Effector memory CD4-positive, alpha-beta T cell (primary cell): ENCODE data around the gene RALA.

Experiments used
- DNase-seq, 3 donors: peaks; one replicate each; pipeline ENCODE4 v3.0.0-alpha.2; 2020
- H3K27ac ChIP-seq: 2 replicates; pipeline ENCODE4 v1.7.0; 2013; ENCODE audit warnings: mild to moderate bottlenecking, low read length, moderate library complexity; ENCODE audit not compliant: insufficient read depth, poor library complexity, severe bottlenecking
- H3K27me3 ChIP-seq: replicated peaks from 2 replicates; pipeline ENCODE4 v1.7.0; 2013; ENCODE audit warnings: mild to moderate bottlenecking, low read length; ENCODE audit not compliant: insufficient read depth, control insufficient read depth, poor library complexity, severe bottlenecking
- H3K36me3 ChIP-seq: 2 replicates; pipeline ENCODE4 v1.7.0; 2013; ENCODE audit warnings: mild to moderate bottlenecking, low read length, moderate library complexity; ENCODE audit not compliant: control insufficient read depth, insufficient read depth
- H3K4me1 ChIP-seq: 2 replicates; pipeline ENCODE4 v1.7.0; 2013; ENCODE audit warnings: low read length, mild to moderate bottlenecking; ENCODE audit not compliant: control insufficient read depth, insufficient read depth, poor library complexity, severe bottlenecking
- H3K4me3 ChIP-seq: 2 replicates; pipeline ENCODE4 v1.7.0; 2013; ENCODE audit warnings: low read length, low read depth, mild to moderate bottlenecking; ENCODE audit not compliant: insufficient read depth, poor library complexity, severe bottlenecking
- H3K9me3 ChIP-seq: 2 replicates; pipeline ENCODE4 v1.7.0; 2013; ENCODE audit warnings: mild to moderate bottlenecking, low read length, moderate library complexity; ENCODE audit not compliant: control insufficient read depth

Gene RALA

GRCh38 chr7:39622609-39623008, 763 bp upstream of the RALA start:
- H3K27me3 ChIP-seq = no peaks in the 10 kb centered on the region
- no peaks in the 10 kb centered on the region for H3K36me3 ChIP-seq
- peak overlapping the region; percentile 80 for H3K27ac ChIP-seq
- no peaks in the 10 kb centered on the region for H3K9me3 ChIP-seq
- H3K4me3 ChIP-seq = peak overlapping the region; percentile 81
- peaks cover 12% of the 10 kb centered on the region for H3K4me1 ChIP-seq
- DNase-seq = no peak

DNA sequence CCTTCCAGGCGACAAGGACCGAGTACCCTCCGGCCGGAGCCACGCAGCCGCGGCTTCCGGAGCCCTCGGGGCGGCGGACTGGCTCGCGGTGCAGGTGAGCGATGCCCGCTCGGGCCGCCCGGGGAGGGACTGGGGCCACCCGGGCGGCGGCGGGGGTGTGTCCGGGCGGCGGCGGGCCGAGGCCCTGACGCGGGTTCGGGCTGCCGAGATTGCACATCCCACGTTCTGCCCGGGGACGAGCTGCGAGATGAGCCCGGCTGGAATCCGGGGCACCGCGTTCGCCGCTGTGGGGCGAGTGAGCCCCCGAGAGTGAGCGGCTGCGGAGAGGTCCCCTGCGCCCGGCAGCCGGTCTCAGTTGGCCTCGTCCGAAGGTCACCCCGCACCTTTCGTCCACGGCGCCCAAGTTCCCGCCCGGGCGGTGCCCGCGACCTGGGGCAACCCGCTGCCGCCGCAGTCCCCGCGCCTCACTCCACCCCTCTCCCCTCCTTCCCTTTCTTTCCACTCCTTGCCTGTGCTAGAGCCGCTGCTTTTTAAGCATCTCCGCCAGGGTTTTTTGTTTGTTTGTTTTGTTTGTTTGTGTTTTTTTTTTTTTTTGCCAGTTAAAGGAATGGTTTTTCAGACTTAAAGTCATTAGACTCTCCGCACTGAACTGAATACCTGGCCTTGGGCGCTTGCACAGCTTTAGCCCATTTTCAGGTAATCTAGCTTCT, 515 bp downstream of the RALA start:
- H3K4me1 ChIP-seq = peaks cover 12% of the 10 kb centered on the region

GRCh38 chr7:39624442-39624807, 1.1 kb downstream of the RALA start:
- DNase-seq = no peak
- Histone ChIP-seq H3K9me3 (no peaks in the 10 kb centered on the region), H3K36me3 (no peaks in the 10 kb centered on the region), H3K4me1 (peaks cover 12% of the 10 kb centered on the region), H3K27ac (peak overlapping the region; percentile 80), H3K27me3 (no peaks in the 10 kb centered on the region), H3K4me3 (peak overlapping the region; percentile 81)

More for the DNA sequence above, 515 bp downstream of the RALA start:
- no peak for DNase-seq
- Histone ChIP-seq H3K27ac (peak overlapping the region; percentile 80), H3K27me3 (no peaks in the 10 kb centered on the region), H3K36me3 (no peaks in the 10 kb centered on the region), H3K4me3 (peak overlapping the region; percentile 81), H3K9me3 (no peaks in the 10 kb centered on the region)

DNA sequence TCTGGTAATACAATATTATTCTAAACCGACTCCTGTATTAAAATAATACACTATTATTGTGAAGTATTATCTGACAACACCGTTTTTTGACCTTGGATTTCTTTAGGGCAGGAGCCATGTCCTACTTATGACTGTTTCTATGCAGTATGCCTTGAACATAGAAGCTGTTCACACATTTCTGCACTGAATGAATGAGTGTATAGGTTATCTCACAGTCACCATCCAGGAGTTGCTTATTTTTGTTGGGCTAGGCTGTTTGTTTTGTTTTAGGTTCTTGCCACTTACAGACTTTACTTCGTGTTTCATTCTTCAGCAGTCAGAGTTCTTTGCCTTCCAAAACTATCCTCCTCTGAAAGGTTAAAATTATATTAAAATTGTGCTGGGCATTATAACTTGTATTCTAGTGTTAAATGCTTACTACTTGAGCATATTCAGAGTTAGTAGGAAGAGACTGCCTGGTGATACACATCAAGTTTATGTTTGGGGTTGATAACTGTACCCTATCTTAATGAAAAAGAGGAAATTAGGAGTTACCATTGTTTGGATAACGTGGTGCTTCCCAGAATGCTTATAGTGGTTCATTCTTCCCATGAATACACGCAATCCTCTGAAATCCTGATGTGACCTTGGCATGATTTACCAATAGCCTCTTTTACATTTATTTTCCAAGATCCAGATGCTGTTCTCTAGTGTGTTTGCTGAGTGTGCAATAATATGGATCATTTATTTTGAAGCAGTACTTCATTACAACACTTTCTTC, 1.7 kb downstream of the RALA start:
- DNase-seq = no peak
- H3K36me3 ChIP-seq = no peaks in the 10 kb centered on the region
- H3K9me3 ChIP-seq = no peaks in the 10 kb centered on the region
- H3K27me3 ChIP-seq = no peaks in the 10 kb centered on the region
- H3K4me3 ChIP-seq = peak overlapping the region; percentile 81
- H3K4me1 ChIP-seq = peaks cover 12% of the 10 kb centered on the region
- H3K27ac ChIP-seq = no peak overlapping the region

GRCh38 chr7:39631736-39632308, 8.4 kb downstream of the RALA start:
- Histone ChIP-seq H3K27me3 (no peaks in the 10 kb centered on the region), H3K36me3 (no peaks in the 10 kb centered on the region), H3K27ac (no peak overlapping the region), H3K9me3 (no peaks in the 10 kb centered on the region), H3K4me3 (no peak overlapping the region), H3K4me1 (peaks cover 17% of the 10 kb centered on the region)
- no peak for DNase-seq

DNA sequence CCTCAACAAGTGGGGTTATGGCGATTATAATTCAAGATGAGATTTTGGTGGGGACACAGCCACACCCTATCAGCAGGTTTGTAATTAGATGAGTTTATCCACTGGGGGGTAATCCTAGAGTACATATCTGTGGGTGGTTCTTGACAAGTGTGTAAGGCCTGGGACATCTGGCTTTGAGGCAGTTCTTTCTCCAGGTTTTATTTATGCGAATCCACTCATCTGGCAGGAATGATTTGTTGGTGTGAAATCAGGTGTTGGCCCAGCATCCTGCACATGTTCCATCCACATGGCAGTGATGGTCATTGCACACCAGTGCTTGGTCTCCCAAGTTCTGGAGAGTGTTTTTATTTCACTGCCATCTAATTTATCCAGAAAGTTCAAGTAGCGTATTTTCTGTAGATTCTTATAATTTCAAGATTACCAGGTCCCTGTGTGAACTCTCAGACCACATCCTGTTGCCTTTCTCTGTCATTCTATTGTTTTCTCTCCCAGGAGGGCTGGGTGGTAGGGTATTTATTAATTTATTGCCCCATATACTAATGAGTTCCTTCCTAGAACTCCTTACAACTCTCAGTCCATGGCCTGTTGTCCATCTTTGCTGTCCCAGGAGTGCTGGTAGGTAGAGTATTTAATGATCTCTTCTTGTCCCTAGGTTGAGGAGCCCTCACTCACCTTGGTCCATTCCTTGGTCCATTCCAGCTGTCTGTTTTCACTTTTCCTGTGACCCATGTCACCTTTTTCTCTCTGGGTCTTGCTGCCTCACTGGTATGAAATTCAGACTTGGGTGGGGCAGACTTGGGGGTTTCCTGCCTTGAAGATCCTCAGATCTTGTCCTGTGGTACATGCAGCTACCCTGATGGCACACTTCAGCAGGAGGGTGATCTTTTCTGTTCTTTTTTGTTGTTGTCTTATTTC, 10.4 kb downstream of the RALA start:
- H3K4me1 ChIP-seq = peaks cover 17% of the 10 kb centered on the region
- H3K4me3 ChIP-seq = peak overlapping the region; percentile 2
- DNase-seq = no peak
- H3K36me3 ChIP-seq = no peaks in the 10 kb centered on the region
- peak overlapping the region; percentile 68 for H3K27ac ChIP-seq
- H3K27me3 ChIP-seq = no peaks in the 10 kb centered on the region
- H3K9me3 ChIP-seq = no peaks in the 10 kb centered on the region

DNA sequence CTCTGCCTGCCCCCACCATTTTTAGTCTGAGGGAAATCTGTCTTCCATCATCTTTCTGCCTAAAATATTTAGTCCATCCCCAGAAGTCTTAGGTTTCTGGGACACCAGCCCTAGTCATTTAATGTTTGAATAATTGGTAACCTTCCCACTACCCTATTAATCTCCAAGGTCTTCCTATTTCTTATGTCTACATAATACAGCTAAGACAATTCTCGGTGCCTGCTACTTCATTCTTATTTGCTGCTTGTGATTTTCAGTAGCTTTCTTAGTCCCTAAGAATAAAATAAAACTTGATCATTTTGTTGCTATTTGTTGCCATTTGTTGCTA, 11.1 kb downstream of the RALA start:
- Histone ChIP-seq H3K27me3 (no peaks in the 10 kb centered on the region), H3K36me3 (no peaks in the 10 kb centered on the region), H3K4me3 (no peak overlapping the region), H3K4me1 (peaks cover 17% of the 10 kb centered on the region), H3K27ac (peak overlapping the region; percentile 68), H3K9me3 (no peaks in the 10 kb centered on the region)
- DNase-seq = no peak

GRCh38 chr7:39637400-39637799, 14.0 kb downstream of the RALA start:
- no peak overlapping the region for H3K4me3 ChIP-seq
- no peaks in the 10 kb centered on the region for H3K9me3 ChIP-seq
- H3K4me1 ChIP-seq = peaks cover 17% of the 10 kb centered on the region
- H3K27ac ChIP-seq = no peak overlapping the region
- no peaks in the 10 kb centered on the region for H3K27me3 ChIP-seq
- H3K36me3 ChIP-seq = no peaks in the 10 kb centered on the region
- no peak for DNase-seq

- peaks cover 15% of the 10 kb centered on the region for H3K4me1 ChIP-seq
- H3K36me3 ChIP-seq = no peaks in the 10 kb centered on the region
- no peak overlapping the region for H3K27ac ChIP-seq
- H3K27me3 ChIP-seq = no peaks in the 10 kb centered on the region
- H3K9me3 ChIP-seq = no peaks in the 10 kb centered on the region
- no peak for DNase-seq
- H3K4me3 ChIP-seq = no peak overlapping the region
These were observed 14.7 kb downstream of the RALA start for GRCh38 chr7:39637963-39638485.
